ENCODE results near the gene RBM6.

The RBM6 gene

DNA sequence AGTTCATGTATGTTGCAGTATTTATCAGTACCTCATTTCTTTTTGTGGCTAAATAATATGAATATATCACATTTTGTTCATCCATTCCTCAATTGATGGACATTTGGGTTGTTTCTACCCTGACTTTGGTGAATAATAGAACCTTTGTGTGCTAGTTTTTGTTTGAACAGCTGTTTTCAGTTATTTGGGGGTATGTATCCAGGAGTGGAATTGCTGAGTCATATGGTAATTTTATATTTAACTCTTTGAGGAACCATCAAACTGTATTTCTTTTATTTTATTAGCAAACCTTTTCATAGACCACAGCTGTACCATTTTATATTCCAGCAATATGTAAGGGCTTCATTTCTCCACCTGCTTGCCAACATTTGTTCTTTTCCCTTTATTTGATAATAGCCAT, 110.4 kb downstream of the RBM6 start:
- H3K27me3 ChIP-seq (replicated peaks; ENCODE audit: insufficient read depth, low read length), result no peaks in the 10 kb centered on the region
- no peak overlapping the region for H3K4me3 ChIP-seq (ENCODE audit: low read length)
- H4K20me1 ChIP-seq (ENCODE audit: insufficient read depth, low read length), result no peaks in the 10 kb centered on the region
- H3K9ac ChIP-seq (ENCODE audit: low read length), result no peak overlapping the region
- no peaks in the 10 kb centered on the region for H3F3A ChIP-seq (ENCODE audit: insufficient read depth, low read length)
- no peak for DNase-seq
- no peak overlapping the region for H2AFZ ChIP-seq (ENCODE audit: low read length)
- H3K9me3 ChIP-seq (replicated peaks; ENCODE audit: insufficient read depth, low read length), result no peaks in the 10 kb centered on the region
- no peaks in the 10 kb centered on the region for H3K79me2 ChIP-seq (ENCODE audit: low read length)
- H3K4me2 ChIP-seq (ENCODE audit: low read depth, low read length), result no peak overlapping the region
- H3K4me1 ChIP-seq (ENCODE audit: low read length), result peaks cover 7% of the 10 kb centered on the region; the same call in 1 of the 2 replicates
- TF ChIP-seq, protein P1, sequence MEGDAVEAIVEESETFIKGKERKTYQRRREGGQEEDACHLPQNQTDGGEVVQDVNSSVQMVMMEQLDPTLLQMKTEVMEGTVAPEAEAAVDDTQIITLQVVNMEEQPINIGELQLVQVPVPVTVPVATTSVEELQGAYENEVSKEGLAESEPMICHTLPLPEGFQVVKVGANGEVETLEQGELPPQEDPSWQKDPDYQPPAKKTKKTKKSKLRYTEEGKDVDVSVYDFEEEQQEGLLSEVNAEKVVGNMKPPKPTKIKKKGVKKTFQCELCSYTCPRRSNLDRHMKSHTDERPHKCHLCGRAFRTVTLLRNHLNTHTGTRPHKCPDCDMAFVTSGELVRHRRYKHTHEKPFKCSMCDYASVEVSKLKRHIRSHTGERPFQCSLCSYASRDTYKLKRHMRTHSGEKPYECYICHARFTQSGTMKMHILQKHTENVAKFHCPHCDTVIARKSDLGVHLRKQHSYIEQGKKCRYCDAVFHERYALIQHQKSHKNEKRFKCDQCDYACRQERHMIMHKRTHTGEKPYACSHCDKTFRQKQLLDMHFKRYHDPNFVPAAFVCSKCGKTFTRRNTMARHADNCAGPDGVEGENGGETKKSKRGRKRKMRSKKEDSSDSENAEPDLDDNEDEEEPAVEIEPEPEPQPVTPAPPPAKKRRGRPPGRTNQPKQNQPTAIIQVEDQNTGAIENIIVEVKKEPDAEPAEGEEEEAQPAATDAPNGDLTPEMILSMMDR (IDR thresholded peaks at IDR 0.05; ENCODE audit: low read length), result no peak
- no peak for TF ChIP-seq EZH2 (optimal IDR thresholded peaks at IDR 0.05; ENCODE audit: low read depth, low read length)
- no peak for TF ChIP-seq EZH2phosphoT487 (IDR thresholded peaks at IDR 0.05; ENCODE audit: low read length)
- no peak overlapping the region for H3K27ac ChIP-seq (ENCODE audit: low read length)
- no peaks in the 10 kb centered on the region for H3K36me3 ChIP-seq (replicated peaks; ENCODE audit: insufficient read depth, low read length)
- no peaks in the 10 kb centered on the region for H3K9me2 ChIP-seq (replicated peaks; ENCODE audit: insufficient read depth, low read length)

DNA sequence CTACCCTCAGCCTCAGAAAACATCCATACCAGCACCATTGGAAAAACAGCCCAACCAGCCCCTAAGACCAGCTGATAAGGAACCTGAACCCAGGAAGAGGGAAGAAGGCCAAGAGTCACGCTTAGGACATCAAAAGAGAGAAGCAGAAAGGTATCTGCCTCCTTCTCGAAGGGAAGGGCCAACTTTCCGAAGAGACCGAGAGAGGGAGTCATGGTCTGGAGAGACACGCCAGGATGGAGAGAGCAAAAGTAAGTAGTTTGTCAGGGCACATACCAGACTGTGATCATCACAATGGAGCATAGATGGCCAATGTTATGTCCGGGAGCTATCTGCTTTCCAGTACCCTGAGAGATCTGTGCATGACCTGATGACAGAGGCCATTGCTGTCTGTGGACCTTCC, 117.8 kb downstream of the RBM6 start:
- H3K27ac ChIP-seq (ENCODE audit: low read length), result no peak overlapping the region
- H3K36me3 ChIP-seq (replicated peaks; ENCODE audit: insufficient read depth, low read length), result 0 out of 2 replicates have a peak, but pooled peaks cover 6% of the 10 kb centered on the region
- H3K4me3 ChIP-seq (ENCODE audit: low read length), result no peak overlapping the region
- H3F3A ChIP-seq (ENCODE audit: insufficient read depth, low read length), result no peaks in the 10 kb centered on the region
- no peak overlapping the region for H3K9ac ChIP-seq (ENCODE audit: low read length)
- H3K4me1 ChIP-seq (ENCODE audit: low read length), result no peaks in the 10 kb centered on the region
- H4K20me1 ChIP-seq (ENCODE audit: insufficient read depth, low read length), result no peaks in the 10 kb centered on the region
- TF ChIP-seq EZH2 (optimal IDR thresholded peaks at IDR 0.05; ENCODE audit: low read depth, low read length) (no peak), EZH2phosphoT487 (IDR thresholded peaks at IDR 0.05; ENCODE audit: low read length) (no peak)
- TF ChIP-seq, protein P1 (IDR thresholded peaks at IDR 0.05; ENCODE audit: low read length), result no peak
- H3K79me2 ChIP-seq (ENCODE audit: low read length), result no peaks in the 10 kb centered on the region
- no peak overlapping the region for H2AFZ ChIP-seq (ENCODE audit: low read length)
- no peak overlapping the region for H3K4me2 ChIP-seq (ENCODE audit: low read depth, low read length)
- H3K9me2 ChIP-seq (replicated peaks; ENCODE audit: insufficient read depth, low read length), result no peaks in the 10 kb centered on the region
- no peaks in the 10 kb centered on the region for H3K9me3 ChIP-seq (replicated peaks; ENCODE audit: insufficient read depth, low read length)
- DNase-seq, result no peak
- no peaks in the 10 kb centered on the region for H3K27me3 ChIP-seq (replicated peaks; ENCODE audit: insufficient read depth, low read length)

DNA sequence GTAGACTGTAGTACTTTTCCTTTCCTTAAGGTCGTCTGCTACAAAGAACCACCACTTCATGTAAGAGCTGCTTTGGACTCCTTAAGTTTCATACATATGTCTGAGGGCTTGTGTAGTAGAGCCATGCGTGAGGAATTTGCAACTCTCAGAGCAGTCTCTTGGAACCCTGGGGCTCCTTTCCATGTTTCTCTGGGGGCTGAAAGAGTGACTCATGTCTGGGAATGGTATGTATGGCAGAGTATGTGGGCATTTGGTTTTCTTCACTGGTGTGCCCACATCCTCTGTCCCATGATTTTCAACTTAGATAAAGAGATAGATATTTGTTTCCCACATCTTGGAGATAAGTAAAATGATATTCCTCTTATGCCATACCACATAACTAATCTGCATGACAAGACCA, 128.2 kb downstream of the RBM6 start:
- Histone ChIP-seq H3K4me2 (ENCODE audit: low read depth, low read length) (no peak overlapping the region), H3K79me2 (ENCODE audit: low read length) (no peaks in the 10 kb centered on the region), H2AFZ (ENCODE audit: low read length) (no peak overlapping the region), H3K9ac (ENCODE audit: low read length) (no peak overlapping the region), H4K20me1 (ENCODE audit: insufficient read depth, low read length) (no peaks in the 10 kb centered on the region), H3K27ac (ENCODE audit: low read length) (no peak overlapping the region), H3K4me1 (ENCODE audit: low read length) (no peaks in the 10 kb centered on the region), H3K9me2 (replicated peaks; ENCODE audit: insufficient read depth, low read length) (no peaks in the 10 kb centered on the region), H3K27me3 (replicated peaks; ENCODE audit: insufficient read depth, low read length) (no peaks in the 10 kb centered on the region), H3F3A (ENCODE audit: insufficient read depth, low read length) (no peaks in the 10 kb centered on the region), H3K36me3 (replicated peaks; ENCODE audit: insufficient read depth, low read length) (no peaks in the 10 kb centered on the region; the same call in none of the 2 replicates), H3K4me3 (ENCODE audit: low read length) (no peak overlapping the region), H3K9me3 (replicated peaks; ENCODE audit: insufficient read depth, low read length) (no peaks in the 10 kb centered on the region)
- DNase-seq, result no peak
- TF ChIP-seq EZH2phosphoT487 (IDR thresholded peaks at IDR 0.05; ENCODE audit: low read length), result no peak
- TF ChIP-seq, protein P1 (IDR thresholded peaks at IDR 0.05; ENCODE audit: low read length), result no peak
- no peak for TF ChIP-seq EZH2 (optimal IDR thresholded peaks at IDR 0.05; ENCODE audit: low read depth, low read length)
